ENCODE measurements around the gene GALNT2.

DNA sequence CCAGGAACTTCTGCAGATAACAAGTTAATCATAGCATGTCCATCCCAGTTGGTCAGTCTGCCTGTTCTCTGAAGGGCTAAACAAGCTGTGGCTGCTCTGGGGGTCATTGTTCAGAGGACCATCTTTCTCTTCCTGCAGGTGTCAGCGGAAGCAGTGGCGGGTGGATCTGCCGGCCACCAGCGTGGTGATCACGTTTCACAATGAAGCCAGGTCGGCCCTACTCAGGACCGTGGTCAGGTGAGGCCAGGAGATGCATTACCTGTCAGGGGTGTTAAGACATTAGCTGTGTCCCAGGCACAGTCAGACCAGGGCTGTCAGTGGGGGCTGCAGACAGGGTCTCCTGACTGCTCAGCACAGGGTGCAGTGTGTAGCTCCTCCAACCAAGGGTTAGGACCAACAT is 168.8 kb downstream of the GALNT2 start:
- TF ChIP-seq POLR2A (IDR thresholded peaks at IDR 0.05; ENCODE audit: low read depth, low read length) (no peak), POLR2AphosphoS5 (IDR thresholded peaks at IDR 0.05; ENCODE audit: low read depth, low read length) (no peak), TAF1 (IDR thresholded peaks at IDR 0.05; ENCODE audit: low read depth, low read length) (no peak), SPI1 (IDR thresholded peaks at IDR 0.05; ENCODE audit: low read depth, low read length) (no peak), POU2F2 (IDR thresholded peaks at IDR 0.05; ENCODE audit: low read depth, low read length) (no peak)
